ENCODE measurements around the gene MAGI3. TPM values are rescaled to one million over a fixed set of nuclear protein-coding genes. Genes with fewer than 3 reads are reported as not detected.
"Not testable (repeated sequence)": the region's sequence is repeated elsewhere in the genome, so short reads cannot be mapped to it uniquely, and the experiment has no call there.

MAGI3 gene
- total and polyA plus RNA-seq, 12 donors = 3.3 to 17.6 (median 11.8) TPM

- 81 to 89% (median 85%) methylated on average over 6 of the region's 6 CpGs for WGBS, 4 donors
- intact Hi-C loops (cut with DNase I) = no loop called here
- no peaks in the 10 kb centered on the region for H3K9me3 ChIP-seq (replicated peaks in 1 of 3)
These were observed 25.2 kb downstream of the MAGI3 start for GRCh38 chr1:113415310-113416070.

GRCh38 chr1:113416071-113416470, 25.8 kb downstream of the MAGI3 start:
- DNase-seq; H3K27ac ChIP-seq; H3K9me3 ChIP-seq (replicated peaks in 1 of 3); H3K27me3 ChIP-seq; intact Hi-C loops (cut with DNase I); H3K36me3 ChIP-seq (replicated peaks in 1 of 2); H3K4me3 ChIP-seq; H3K4me1 ChIP-seq (replicated peaks in 1 of 2): not testable (repeated sequence)

More at GRCh38 chr1:113415310-113416070, 25.2 kb downstream of the MAGI3 start:
- Histone ChIP-seq H3K27me3 (no peaks in the 10 kb centered on the region), H3K27ac (no peak overlapping the region), H3K4me3 (no peak overlapping the region), H3K36me3 (replicated peaks in 1 of 2) (no peaks in the 10 kb centered on the region), H3K4me1 (replicated peaks in 1 of 2) (peaks cover 0 to 9% of the 10 kb centered on the region in 2 donors)
- DNase-seq = no peak
- no peak for TF ChIP-seq CTCF (IDR thresholded peaks at IDR 0.05)
- no peak for TF ChIP-seq POLR2A (IDR thresholded peaks at IDR 0.05)

- no peak for DNase-seq
- intact Hi-C loops (cut with DNase I) = no loop called here
- H3K4me3 ChIP-seq = no peak overlapping the region
- TF ChIP-seq CTCF (IDR thresholded peaks at IDR 0.05) = no peak
- no peak for TF ChIP-seq POLR2A (IDR thresholded peaks at IDR 0.05)
- H3K9me3 ChIP-seq (replicated peaks in 1 of 3) = no peaks in the 10 kb centered on the region
- no peak overlapping the region for H3K27ac ChIP-seq
- 88 to 98% (median 90%) methylated on average over 2 of the region's 2 CpGs for WGBS, 4 donors
- no peaks in the 10 kb centered on the region for H3K27me3 ChIP-seq
- H3K36me3 ChIP-seq (replicated peaks in 1 of 2) = no peaks in the 10 kb centered on the region
- H3K4me1 ChIP-seq (replicated peaks in 1 of 2) = peaks cover 0 to 4% of the 10 kb centered on the region in 2 donors
These were observed 26.2 kb downstream of the MAGI3 start for GRCh38 chr1:113416496-113416895.

GRCh38 chr1:113422315-113423068, 32.2 kb downstream of the MAGI3 start:
- Histone ChIP-seq H3K9me3 (replicated peaks in 1 of 3) (peaks cover 0 to 6% (median 0%) of the 10 kb centered on the region in 3 donors), H3K27me3 (no peaks in the 10 kb centered on the region), H3K4me3 (no peak overlapping the region), H3K36me3 (replicated peaks in 1 of 2) (no peaks in the 10 kb centered on the region), H3K4me1 (replicated peaks in 1 of 2) (peaks cover 0 to 4% of the 10 kb centered on the region in 2 donors), H3K27ac (no peak overlapping the region)
- 94 to 100% (median 98%) methylated on average over 16 to 26 of the region's 26 CpGs for WGBS, 4 donors
- DNase-seq = no peak
- TF ChIP-seq CTCF (IDR thresholded peaks at IDR 0.05) (no peak), POLR2A (IDR thresholded peaks at IDR 0.05) (no peak)
- intact Hi-C loops (cut with DNase I) = no loop called here

Measured in adrenal gland (tissue), 12 donors.